SK-N-DZ (cell line): ENCODE measurements around the gene PGP.
A peak's percentile ranks its signal among the peaks of the same experiment; 100 is the strongest.

Experiments used
- DNase-seq: peaks from one replicate; pipeline ENCODE4 v3.0.0-alpha.2; 2015; ENCODE audit warnings: low spot score

Gene PGP

DNA sequence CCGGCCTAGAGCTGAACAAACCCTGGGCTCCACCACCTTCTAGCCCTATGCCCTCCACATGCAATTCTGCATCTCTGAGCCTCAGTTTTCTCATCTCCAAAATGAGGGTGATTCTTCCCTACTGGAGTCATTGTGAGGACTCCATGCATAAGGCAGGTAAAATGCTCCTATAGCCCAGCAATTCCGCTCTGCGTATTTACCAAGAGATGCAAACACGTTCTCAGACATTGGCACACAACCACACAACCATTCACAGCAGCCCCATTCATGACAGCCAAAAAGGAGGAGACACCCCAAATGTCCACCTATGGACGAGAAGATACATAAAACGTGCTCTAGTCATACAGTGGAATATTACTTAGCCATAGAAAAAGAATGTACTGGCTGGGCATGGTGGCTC is 14.3 kb downstream of the PGP start:
- DNase-seq = no peak

DNA sequence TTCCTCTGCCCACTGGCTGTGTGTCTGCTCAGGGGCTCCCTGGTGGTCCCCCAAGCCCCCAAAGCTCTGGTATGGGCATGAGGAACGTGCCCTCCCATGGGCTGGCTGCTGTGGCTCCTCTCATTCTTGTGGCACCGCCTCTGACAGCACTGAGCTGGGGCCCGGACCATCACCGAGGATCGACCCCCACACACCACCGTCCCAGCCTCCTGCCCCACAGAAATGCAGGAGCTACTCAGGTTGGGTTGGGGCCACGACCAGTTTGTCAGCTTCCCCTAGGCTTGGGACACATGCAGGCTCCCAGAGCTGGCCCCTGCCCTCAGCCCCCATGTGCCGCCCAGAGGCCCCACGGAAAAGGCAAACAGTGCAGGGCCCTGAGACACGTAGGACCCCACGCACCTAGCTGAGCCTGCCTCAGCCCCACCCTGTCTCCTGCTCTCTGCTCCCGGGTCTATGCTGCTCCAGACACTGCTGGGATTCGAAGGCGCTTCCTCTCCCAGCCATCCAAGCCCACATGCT is 15.0 kb downstream of the PGP start:
- DNase-seq = no peak

- no peak for DNase-seq
These were observed 15.5 kb downstream of the PGP start for GRCh38 chr16:2199095-2199494.

DNA sequence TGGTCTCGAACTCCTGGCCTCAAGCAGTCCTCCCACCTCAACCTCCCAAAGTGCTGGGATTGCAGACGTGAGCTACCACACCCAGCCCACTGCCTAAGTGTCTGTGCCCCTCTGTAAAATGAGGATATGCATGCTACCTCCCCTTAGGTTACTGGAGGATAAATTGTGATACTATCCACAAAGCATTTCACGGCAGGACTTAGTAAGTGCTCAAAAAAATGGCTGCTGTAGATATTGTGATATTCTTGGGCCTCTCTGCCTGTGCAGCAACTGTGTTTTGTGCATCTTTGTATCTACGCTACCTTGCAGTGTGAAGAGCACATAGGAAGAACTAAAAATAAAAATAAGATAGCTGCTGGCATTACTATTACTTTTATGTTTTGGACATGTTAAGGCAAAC is 16.4 kb downstream of the PGP start:
- DNase-seq = no peak

DNA sequence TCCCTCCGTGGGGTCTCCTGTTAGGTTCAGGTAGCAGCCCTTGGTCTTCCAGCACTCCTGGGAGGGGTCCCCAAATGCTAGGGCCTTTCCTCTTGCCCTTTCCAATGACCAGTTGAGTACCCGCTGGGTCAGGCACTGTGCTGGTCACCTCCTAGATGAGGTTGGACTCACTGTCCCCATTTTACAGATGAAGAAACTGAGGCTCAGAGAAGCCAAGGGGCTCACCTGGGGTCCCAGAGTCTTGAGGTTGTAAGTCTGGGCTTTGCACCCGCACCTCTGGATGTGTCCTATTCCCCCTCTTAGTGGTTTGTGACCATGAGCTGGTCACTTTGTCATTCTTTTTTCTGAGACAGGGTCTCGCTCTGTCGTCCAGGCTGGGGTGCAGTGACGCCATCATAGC is 16.9 kb downstream of the PGP start:
- DNase-seq = no peak

GRCh38 chr16:2196981-2197511 is 17.6 kb downstream of the PGP start:
- no peak for DNase-seq

DNA sequence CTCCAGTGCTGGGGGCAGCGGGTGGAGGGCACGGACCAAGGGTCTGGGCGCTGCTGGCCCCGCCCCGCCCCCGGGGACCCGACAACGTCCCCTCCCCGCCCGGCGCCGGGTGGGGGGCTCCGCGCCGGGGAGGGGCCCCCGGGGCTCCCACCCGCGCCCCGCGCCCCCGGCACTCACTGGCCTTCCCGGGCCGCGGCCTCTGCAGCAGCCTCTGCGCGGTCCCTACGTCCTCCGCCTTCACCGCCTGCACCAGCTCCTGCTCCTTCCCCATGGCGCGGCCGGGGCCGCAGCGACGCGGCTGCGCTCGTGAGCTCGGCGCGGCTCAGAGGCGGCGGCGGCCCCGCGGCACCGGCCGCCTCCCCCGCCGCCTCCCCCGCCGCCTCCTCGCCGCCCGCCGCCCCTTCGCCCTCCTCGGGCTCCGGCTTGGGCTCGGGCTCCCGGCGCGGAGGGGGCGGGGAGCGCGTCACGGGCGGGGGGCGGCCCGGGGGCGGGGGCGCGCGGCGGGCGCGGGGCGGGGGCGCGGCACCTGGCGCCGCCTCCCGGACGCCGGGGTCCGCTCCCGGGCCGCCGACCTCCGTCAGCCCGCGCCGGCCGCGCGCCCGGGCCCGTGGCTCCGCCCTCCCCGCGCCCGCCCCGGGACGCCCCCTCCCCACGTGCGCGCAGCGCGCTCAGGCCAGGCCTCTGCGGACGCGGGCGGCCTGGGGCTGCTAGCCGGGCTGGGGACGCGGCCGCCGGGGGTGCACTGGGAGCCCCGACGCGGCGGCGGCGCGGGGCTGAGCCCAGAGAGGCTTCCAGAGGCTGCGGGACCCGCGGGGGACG is 18.3 kb downstream of the PGP start, which contains the start of gene CASKIN1:
TSS of gene CASKIN1 (minus strand) at position 444 of the 819 bp plus-strand sequence. CDS start at position 271, 173 bp downstream.
- DNase-seq = no peak

DNA sequence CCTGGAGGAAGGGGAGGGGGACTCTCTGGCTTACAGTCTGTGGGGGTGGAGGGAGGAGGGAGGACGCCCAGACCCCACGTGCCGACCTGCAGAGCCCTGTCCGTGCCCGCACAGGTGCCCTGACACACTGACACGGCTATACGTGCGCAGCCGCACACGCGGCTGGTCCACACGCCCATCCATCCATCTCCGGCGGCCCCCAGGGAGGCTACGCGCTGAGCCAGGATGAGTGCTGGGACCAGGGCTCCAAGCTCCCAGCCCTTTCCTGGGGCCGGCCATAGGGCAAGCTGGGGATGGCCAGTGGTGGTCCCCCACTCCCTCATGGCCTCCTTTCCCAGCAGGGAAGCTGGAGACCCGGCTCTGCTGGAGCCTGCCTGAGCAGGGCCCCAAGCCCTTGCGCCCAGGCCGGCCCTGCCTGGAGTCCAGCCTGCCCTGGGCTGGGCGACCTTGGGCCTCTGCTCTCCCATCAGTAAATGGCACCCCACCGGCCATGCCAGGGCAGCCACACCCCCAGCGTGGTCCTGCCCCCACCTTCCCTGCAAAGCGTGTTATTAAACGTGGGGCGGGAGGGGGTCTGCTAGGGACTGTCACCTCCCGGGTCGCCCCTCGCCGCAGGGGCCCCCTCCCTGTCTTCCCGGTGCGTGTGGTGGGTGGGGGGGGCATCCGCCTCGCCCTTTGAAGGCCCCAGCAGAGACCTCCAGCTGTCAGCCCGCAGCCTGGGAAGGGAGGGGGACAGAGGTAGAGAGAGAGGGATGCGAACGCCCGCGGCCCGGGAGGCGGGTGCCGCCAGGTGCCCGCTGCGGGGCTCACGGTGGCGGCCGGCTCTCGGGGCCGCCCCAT is 19.1 kb downstream of the PGP start:
- DNase-seq = no peak

- DNase-seq = peak; percentile 80
These were observed 19.8 kb downstream of the PGP start for GRCh38 chr16:2194852-2195321.

GRCh38 chr16:2194166-2194834 is 20.3 kb downstream of the PGP start:
- DNase-seq = peak; percentile 78

DNA sequence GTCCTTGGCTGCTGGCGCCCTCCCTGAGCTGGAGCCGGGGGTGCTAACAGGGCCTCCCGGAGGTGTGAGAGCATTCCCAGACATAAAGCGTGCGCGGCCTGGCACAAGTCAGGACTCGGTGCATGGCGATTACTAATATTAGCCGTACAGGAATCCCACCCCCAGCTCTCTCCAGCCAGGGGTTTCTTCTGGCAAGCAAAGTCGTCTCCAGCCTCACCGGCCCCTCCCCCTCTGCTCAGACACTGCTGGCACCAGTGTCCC is 23.3 kb downstream of the PGP start:
- no peak for DNase-seq

GRCh38 chr16:2190659-2191445 is 23.8 kb downstream of the PGP start:
- DNase-seq = no peak

GRCh38 chr16:2190002-2190658 is 24.5 kb downstream of the PGP start:
- DNase-seq = no peak

- no peak for DNase-seq
These were observed 25.3 kb downstream of the PGP start for GRCh38 chr16:2189252-2189893.

GRCh38 chr16:2188395-2188794 is 26.2 kb downstream of the PGP start:
- no peak for DNase-seq

DNA sequence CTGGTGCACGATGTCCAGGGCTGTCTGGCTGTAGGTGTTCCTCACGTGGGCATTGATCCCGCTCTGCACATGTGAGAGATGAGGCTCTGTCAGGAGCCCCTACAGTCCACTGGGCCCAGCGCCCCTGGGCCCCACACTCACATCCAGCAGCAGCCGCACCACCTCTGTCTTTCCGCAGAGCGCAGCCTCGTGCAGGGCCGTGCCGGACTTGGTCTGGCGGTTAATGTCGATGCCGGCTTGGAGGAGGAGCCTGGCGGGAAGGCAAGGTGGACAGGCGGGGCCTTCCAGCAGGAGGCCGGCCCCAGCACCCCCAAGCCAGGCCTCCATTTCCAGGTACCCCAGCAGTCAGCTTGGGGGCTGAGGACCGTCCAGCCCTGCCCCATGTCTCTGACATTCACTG is 27.4 kb downstream of the PGP start:
- no peak for DNase-seq

DNA sequence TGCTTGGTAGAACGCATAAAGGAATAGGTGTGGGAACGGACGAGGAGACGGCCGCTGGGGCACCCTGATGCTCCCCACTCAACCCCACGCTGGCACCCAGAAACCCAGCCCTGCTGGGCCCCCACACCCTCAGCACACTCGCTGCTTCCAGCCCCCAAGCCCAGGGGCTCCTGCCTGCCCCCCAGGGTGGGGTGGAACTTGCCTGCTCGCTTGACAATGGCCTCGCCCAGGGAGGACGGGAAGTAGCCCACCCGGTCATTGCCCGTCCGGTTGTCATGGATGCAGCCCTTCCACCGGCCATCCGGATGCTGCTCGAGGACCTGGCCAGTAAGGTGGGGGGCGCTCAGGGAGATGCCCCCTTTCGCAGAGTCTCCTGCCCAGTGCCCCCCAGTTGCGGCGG is 28.1 kb downstream of the PGP start:
- no peak for DNase-seq

- DNase-seq = no peak
These were observed 28.6 kb downstream of the PGP start for GRCh38 chr16:2186064-2186463.

- no peak for DNase-seq
These were observed 29.7 kb downstream of the PGP start for GRCh38 chr16:2184962-2185361.

- no peak for DNase-seq
These were observed 30.3 kb downstream of the PGP start for GRCh38 chr16:2184346-2184745.
